T-helper 1 cell treated with Interleukin-12 subunit alpha and Interleukin-12 subunit beta and Interleukin-4 antibody, amounts not matched to agents 30 μg/mL and 1 μg/mL, for 36 hours (primary cell): Measurements from ENCODE around the gene KIF5C.
A peak's percentile ranks its signal among the peaks of the same experiment; 100 is the strongest.

Source experiments
- H3K27ac Mint-ChIP-seq: one replicate; pipeline ENCODE4 v1.8.0; 2021; ENCODE audit warnings: mild to moderate bottlenecking, mixed read lengths
- H3K27me3 Mint-ChIP-seq: one replicate; pipeline ENCODE4 v1.8.0; 2021; ENCODE audit warnings: low read depth, mixed read lengths
- H3K36me3 Mint-ChIP-seq: one replicate; pipeline ENCODE4 v1.8.0; 2021; ENCODE audit warnings: low read depth, mixed read lengths
- H3K4me1 Mint-ChIP-seq: one replicate; pipeline ENCODE4 v1.8.0; 2021; ENCODE audit warnings: low read depth, mixed read lengths
- H3K4me3 Mint-ChIP-seq: one replicate; pipeline ENCODE4 v1.8.0; 2021; ENCODE audit warnings: mild to moderate bottlenecking, moderate library complexity, mixed read lengths
- H3K9me3 Mint-ChIP-seq: one replicate; pipeline ENCODE4 v1.8.0; 2021; ENCODE audit warnings: mixed read lengths

The KIF5C gene

GRCh38 chr2:149004836-149005235 lies 129.8 kb downstream of the KIF5C start:
- no peaks in the 10 kb centered on the region for H3K9me3 Mint-ChIP-seq
- no peaks in the 10 kb centered on the region for H3K27me3 Mint-ChIP-seq
- H3K36me3 Mint-ChIP-seq, result peaks cover 9% of the 10 kb centered on the region
- no peaks in the 10 kb centered on the region for H3K4me1 Mint-ChIP-seq
- H3K4me3 Mint-ChIP-seq, result no peak overlapping the region
- H3K27ac Mint-ChIP-seq, result no peak overlapping the region

DNA sequence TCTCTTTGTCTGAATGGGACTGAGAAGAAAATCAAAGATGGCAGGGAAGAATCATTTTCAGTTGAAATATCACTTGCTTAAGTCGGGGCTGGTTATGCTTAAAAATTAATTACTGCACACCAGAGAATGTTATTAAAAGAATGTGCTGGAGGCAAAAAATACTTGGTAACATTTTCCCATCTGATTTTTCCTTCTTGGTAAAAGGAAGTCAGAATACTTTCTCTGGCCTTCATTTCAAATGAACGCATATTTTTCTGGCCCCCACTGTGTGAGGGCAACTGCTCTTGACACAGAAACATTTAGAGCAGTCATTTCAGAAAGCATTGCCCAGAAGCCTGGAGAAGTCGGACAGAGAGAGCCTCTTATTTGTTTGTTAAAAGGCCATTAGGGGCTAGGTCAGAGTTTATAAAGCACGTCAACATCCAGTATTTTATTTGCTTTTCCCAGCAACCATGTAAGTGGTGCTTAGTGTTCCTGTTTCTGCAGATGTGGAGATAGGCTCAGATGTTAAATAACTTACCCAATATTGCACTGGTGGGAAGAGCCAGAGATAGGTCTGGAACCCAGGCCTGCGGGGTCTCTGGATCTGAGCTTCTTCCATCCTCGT lies 130.5 kb downstream of the KIF5C start:
- Mint-ChIP-seq H3K9me3 (no peaks in the 10 kb centered on the region), H3K27me3 (no peaks in the 10 kb centered on the region), H3K36me3 (peaks cover 9% of the 10 kb centered on the region), H3K4me1 (no peaks in the 10 kb centered on the region), H3K4me3 (no peak overlapping the region), H3K27ac (no peak overlapping the region)

- Mint-ChIP-seq H3K4me1 (no peaks in the 10 kb centered on the region), H3K9me3 (no peaks in the 10 kb centered on the region), H3K27me3 (no peaks in the 10 kb centered on the region), H3K27ac (no peak overlapping the region), H3K36me3 (peaks cover 8% of the 10 kb centered on the region), H3K4me3 (no peak overlapping the region)
Measured at GRCh38 chr2:149006883-149007543, 132.0 kb downstream of the KIF5C start.

DNA sequence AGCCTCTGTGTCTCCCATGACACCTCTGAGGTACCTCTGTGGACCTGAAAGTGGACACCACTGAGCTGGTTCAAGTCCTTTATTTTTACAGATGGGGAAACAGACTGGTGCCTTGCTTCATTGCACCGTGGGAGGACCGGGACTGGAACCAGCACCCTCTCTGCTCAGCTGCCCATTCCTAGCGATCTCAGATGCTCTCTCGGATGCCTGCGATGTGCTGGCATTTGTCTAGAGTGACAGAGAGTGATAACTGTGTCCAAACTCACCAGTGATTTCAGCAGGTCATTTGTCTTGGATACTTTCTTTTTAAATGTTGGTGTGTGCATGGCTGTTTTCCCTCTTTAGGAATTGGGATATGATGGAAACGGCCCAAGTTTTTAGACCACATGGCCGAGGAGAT lies 133.4 kb downstream of the KIF5C start:
- Mint-ChIP-seq H3K4me3 (no peak overlapping the region), H3K9me3 (no peaks in the 10 kb centered on the region), H3K4me1 (no peaks in the 10 kb centered on the region), H3K27me3 (no peaks in the 10 kb centered on the region), H3K36me3 (peaks cover 6% of the 10 kb centered on the region), H3K27ac (no peak overlapping the region)

DNA sequence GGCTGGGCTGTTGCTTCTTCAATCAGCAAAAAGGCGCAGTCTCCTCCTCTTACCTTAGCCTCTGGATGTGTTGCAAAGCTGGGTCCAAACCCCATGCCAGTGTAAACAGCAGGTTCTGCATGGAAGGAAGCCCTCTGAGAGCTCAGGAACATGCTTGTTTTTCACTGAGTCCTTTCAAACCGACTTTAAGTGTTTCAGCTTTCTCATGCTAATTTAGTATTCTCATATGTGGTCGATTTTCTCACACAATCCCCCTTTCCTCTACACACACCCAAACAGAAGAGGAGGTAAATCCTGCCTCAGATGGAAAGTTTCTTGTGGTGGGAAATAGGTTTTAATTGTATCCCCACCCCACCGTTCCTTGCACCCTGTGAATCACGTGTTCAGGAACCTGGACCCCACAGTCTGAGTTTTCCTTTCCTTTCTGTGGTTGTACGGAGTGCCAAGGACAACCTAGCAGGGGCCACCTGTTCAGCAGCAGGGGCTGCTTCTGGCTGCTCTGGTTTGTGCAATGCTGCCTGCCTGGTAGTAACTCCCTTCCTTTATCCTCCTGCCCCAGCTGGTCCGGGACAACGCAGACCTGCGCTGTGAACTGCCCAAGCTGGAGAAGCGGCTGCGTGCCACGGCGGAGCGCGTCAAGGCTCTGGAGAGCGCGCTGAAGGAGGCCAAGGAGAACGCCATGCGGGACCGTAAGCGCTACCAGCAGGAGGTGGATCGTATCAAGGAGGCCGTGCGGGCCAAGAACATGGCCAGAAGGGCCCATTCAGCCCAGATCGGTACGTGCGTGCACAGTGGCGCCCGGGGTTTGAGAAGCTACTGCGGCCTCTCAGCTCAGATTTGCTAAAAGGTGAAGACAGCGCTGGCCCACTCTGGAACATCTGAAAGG lies 134.8 kb downstream of the KIF5C start:
- no peaks in the 10 kb centered on the region for H3K4me1 Mint-ChIP-seq
- no peak overlapping the region for H3K27ac Mint-ChIP-seq
- H3K9me3 Mint-ChIP-seq, result no peaks in the 10 kb centered on the region
- no peaks in the 10 kb centered on the region for H3K27me3 Mint-ChIP-seq
- peaks cover 6% of the 10 kb centered on the region for H3K36me3 Mint-ChIP-seq
- H3K4me3 Mint-ChIP-seq, result no peak overlapping the region

- H3K4me3 Mint-ChIP-seq, result no peak overlapping the region
- peaks cover 7% of the 10 kb centered on the region for H3K4me1 Mint-ChIP-seq
- no peak overlapping the region for H3K27ac Mint-ChIP-seq
- no peaks in the 10 kb centered on the region for H3K27me3 Mint-ChIP-seq
- H3K9me3 Mint-ChIP-seq, result no peaks in the 10 kb centered on the region
- H3K36me3 Mint-ChIP-seq, result peaks cover 6% of the 10 kb centered on the region
Measured at GRCh38 chr2:149012545-149012944, 137.5 kb downstream of the KIF5C start.

DNA sequence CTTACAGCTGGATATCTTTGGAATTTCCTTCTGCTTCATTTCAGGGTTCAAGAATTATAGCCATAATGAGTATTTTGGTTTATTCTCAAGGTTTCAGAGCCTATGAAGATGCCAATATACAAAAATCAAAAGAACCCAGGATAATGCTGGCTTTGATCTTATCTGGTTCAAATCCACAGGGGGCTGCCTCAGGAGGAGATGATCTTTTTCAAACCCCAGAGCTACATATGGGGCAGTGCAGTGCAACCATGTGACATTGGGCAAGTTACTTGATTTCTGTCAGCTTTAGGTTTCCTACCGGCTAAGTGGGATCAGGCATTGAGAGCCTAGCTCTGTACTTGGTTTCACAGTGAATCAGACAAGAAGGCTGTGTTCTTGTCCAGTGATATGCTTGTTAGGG lies 140.5 kb downstream of the KIF5C start:
- no peaks in the 10 kb centered on the region for H3K27me3 Mint-ChIP-seq
- H3K4me3 Mint-ChIP-seq, result no peak overlapping the region
- no peak overlapping the region for H3K27ac Mint-ChIP-seq
- peaks cover 7% of the 10 kb centered on the region for H3K4me1 Mint-ChIP-seq
- H3K9me3 Mint-ChIP-seq, result no peaks in the 10 kb centered on the region
- H3K36me3 Mint-ChIP-seq, result peaks cover 6% of the 10 kb centered on the region

DNA sequence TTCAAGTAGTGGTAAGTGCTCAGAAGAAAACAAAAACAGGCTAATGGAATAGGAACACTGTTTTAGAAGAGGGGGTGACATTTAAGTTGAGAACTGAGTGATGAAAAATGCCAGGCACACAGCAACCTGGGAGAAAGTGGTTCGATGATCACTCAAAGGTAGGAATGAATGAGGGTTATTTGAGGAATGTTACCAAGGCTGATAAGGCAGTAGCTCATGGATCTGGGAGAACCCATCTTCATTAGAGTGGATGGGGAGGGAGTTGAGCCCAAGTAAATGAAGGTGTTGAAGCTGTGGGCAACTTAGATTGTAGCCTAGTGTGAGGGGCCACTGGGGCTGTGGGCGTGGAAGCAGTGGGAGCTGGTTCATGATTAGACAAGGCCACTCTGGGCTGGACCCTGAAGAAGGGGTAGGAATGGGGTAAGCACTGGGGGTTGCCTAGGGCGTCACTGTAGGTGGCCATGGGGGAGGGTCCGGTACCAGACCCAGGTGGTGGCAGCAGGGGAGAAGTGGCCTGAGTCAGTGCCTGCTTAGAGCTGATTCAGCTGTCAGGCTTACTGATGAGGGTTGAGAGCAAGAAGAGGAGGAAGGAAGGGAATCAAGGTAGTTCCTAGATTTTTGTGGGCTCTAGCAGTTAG lies 141.0 kb downstream of the KIF5C start:
- no peaks in the 10 kb centered on the region for H3K9me3 Mint-ChIP-seq
- no peaks in the 10 kb centered on the region for H3K27me3 Mint-ChIP-seq
- H3K4me1 Mint-ChIP-seq, result peaks cover 7% of the 10 kb centered on the region
- H3K27ac Mint-ChIP-seq, result no peak overlapping the region
- H3K36me3 Mint-ChIP-seq, result peaks cover 6% of the 10 kb centered on the region
- H3K4me3 Mint-ChIP-seq, result no peak overlapping the region

GRCh38 chr2:149017116-149017985 lies 142.3 kb downstream of the KIF5C start:
- H3K9me3 Mint-ChIP-seq, result no peaks in the 10 kb centered on the region
- H3K36me3 Mint-ChIP-seq, result no peaks in the 10 kb centered on the region
- H3K27ac Mint-ChIP-seq, result no peak overlapping the region
- no peaks in the 10 kb centered on the region for H3K27me3 Mint-ChIP-seq
- H3K4me1 Mint-ChIP-seq, result peaks cover 7% of the 10 kb centered on the region
- H3K4me3 Mint-ChIP-seq, result no peak overlapping the region

- Mint-ChIP-seq H3K27ac (no peak overlapping the region), H3K9me3 (no peaks in the 10 kb centered on the region), H3K27me3 (no peaks in the 10 kb centered on the region), H3K36me3 (peaks cover 2% of the 10 kb centered on the region), H3K4me3 (no peak overlapping the region), H3K4me1 (peaks cover 7% of the 10 kb centered on the region)
Measured at GRCh38 chr2:149018981-149019380, 144.0 kb downstream of the KIF5C start.

GRCh38 chr2:149019768-149020167 lies 144.7 kb downstream of the KIF5C start:
- peaks cover 7% of the 10 kb centered on the region for H3K4me1 Mint-ChIP-seq
- H3K27ac Mint-ChIP-seq, result peak overlapping the region; percentile 29
- H3K27me3 Mint-ChIP-seq, result no peaks in the 10 kb centered on the region
- peaks cover 2% of the 10 kb centered on the region for H3K36me3 Mint-ChIP-seq
- no peaks in the 10 kb centered on the region for H3K9me3 Mint-ChIP-seq
- no peak overlapping the region for H3K4me3 Mint-ChIP-seq

GRCh38 chr2:149020432-149020851 lies 145.4 kb downstream of the KIF5C start:
- peaks cover 7% of the 10 kb centered on the region for H3K4me1 Mint-ChIP-seq

DNA sequence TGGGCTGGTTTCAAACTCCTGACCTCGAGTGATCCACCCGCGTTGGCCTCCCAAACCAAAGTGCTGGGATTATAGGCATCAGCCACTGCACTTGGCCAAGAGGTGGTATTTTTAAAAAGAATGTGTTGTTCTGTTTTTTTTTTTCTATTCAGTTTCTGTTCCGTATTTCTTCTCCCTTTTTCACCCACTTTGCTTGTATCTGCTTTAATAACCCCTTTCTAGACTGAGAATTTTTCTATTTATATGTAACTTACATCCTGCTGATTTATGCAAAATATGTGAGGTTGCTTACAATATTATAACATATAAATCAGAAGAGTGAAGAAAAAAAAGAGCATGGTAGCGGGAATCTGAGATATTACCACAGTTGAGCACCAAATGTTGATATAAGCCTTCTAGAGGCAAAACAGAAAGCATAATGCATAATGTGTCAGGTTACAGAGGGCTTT lies 146.3 kb downstream of the KIF5C start:
- H3K36me3 Mint-ChIP-seq, result peaks cover 2% of the 10 kb centered on the region
- no peak overlapping the region for H3K27ac Mint-ChIP-seq
- peaks cover 7% of the 10 kb centered on the region for H3K4me1 Mint-ChIP-seq
- no peaks in the 10 kb centered on the region for H3K9me3 Mint-ChIP-seq
- H3K27me3 Mint-ChIP-seq, result peaks cover 1% of the 10 kb centered on the region
- no peak overlapping the region for H3K4me3 Mint-ChIP-seq

More at GRCh38 chr2:149020432-149020851, 145.4 kb downstream of the KIF5C start:
- H3K27ac Mint-ChIP-seq, result no peak overlapping the region
- H3K27me3 Mint-ChIP-seq, result no peaks in the 10 kb centered on the region
- H3K4me3 Mint-ChIP-seq, result no peak overlapping the region
- H3K36me3 Mint-ChIP-seq, result peaks cover 2% of the 10 kb centered on the region
- no peaks in the 10 kb centered on the region for H3K9me3 Mint-ChIP-seq

DNA sequence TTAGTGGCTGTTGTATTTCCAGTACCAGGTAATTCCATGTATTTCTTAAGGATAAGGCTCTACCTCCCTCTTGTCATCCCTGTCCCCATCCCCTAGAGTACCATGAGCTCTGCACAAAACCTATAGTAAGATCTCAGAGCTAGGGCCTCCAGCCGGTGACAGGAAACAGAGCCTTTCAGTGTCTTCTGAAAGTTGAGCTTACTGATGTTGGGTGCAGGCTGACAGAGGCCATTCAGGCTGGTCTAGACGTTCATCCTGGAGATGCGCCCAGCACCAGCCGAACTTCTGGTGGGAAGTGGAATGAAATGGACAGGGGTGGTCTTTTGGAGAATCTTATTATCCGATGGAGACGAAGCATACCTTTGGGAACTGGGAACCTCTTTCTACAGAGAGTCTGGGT lies 146.7 kb downstream of the KIF5C start:
- peaks cover 2% of the 10 kb centered on the region for H3K36me3 Mint-ChIP-seq
- no peaks in the 10 kb centered on the region for H3K9me3 Mint-ChIP-seq
- H3K27ac Mint-ChIP-seq, result no peak overlapping the region
- peaks cover 7% of the 10 kb centered on the region for H3K4me1 Mint-ChIP-seq
- H3K4me3 Mint-ChIP-seq, result no peak overlapping the region
- H3K27me3 Mint-ChIP-seq, result peaks cover 4% of the 10 kb centered on the region
